ENCODE results near the gene RD3L.

GRCh38 chr14:103894034-103894722, 48.2 kb downstream of the RD3L start:
- TF ChIP-seq PPARA (CRISPR knock-in tag; IDR thresholded peaks at IDR 0.05; ENCODE audit: borderline replicate concordance) (no peak), ZNF8 (CRISPR knock-in tag; IDR thresholded peaks at IDR 0.05) (no peak), ZFP30 (CRISPR knock-in tag; IDR thresholded peaks at IDR 0.05) (no peak), ZNF70 (CRISPR knock-in tag; IDR thresholded peaks at IDR 0.05) (no peak), RARB (CRISPR knock-in tag; IDR thresholded peaks at IDR 0.05) (no peak), ZNF565 (CRISPR knock-in tag; conservative IDR thresholded peaks at IDR 0.05; ENCODE audit: low read depth) (no peak)
- TF ChIP-seq, protein P1, sequence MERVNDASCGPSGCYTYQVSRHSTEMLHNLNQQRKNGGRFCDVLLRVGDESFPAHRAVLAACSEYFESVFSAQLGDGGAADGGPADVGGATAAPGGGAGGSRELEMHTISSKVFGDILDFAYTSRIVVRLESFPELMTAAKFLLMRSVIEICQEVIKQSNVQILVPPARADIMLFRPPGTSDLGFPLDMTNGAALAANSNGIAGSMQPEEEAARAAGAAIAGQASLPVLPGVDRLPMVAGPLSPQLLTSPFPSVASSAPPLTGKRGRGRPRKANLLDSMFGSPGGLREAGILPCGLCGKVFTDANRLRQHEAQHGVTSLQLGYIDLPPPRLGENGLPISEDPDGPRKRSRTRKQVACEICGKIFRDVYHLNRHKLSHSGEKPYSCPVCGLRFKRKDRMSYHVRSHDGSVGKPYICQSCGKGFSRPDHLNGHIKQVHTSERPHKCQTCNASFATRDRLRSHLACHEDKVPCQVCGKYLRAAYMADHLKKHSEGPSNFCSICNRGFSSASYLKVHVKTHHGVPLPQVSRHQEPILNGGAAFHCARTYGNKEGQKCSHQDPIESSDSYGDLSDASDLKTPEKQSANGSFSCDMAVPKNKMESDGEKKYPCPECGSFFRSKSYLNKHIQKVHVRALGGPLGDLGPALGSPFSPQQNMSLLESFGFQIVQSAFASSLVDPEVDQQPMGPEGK (CRISPR knock-in tag; IDR thresholded peaks at IDR 0.05; ENCODE audit: borderline replicate concordance), result no peak

Data from SK-N-SH treated with all-trans-retinoic acid at 6 μM for 48 hours (cell line).